GM19395 (cell line): Measurements from ENCODE around the gene DNAJC5G.

Source experiments
- ATAC-seq: cut with Tn5 transposase; IDR thresholded peaks from one replicate; pipeline ENCODE4 v1.9.1; 2021; ENCODE audit warnings: mild to moderate bottlenecking, moderate library complexity; ENCODE audit not compliant: unreplicated experiment

The DNAJC5G gene

GRCh38 chr2:27275211-27276150 is at the start of gene DNAJC5G:
TSS of gene DNAJC5G (plus strand) at chr2:27275433. CDS start at chr2:27276729, 1,296 bp downstream.
- ATAC-seq = no peak

- ATAC-seq = no peak
Measured at GRCh38 chr2:27225526-27225925, 49.7 kb upstream of the DNAJC5G start.

GRCh38 chr2:27227501-27227900 is 47.7 kb upstream of the DNAJC5G start:
- no peak for ATAC-seq

- no peak for ATAC-seq
Measured at GRCh38 chr2:27231921-27232320, 43.3 kb upstream of the DNAJC5G start.

- ATAC-seq = no peak
Measured at GRCh38 chr2:27233341-27233740, 41.9 kb upstream of the DNAJC5G start.

GRCh38 chr2:27236136-27236535 is 39.1 kb upstream of the DNAJC5G start:
- ATAC-seq = no peak

- no peak for ATAC-seq
Measured at GRCh38 chr2:27236626-27237025, 38.6 kb upstream of the DNAJC5G start.

GRCh38 chr2:27237341-27237945 is 37.8 kb upstream of the DNAJC5G start:
- no peak for ATAC-seq

GRCh38 chr2:27238976-27239375 is 36.3 kb upstream of the DNAJC5G start:
- no peak for ATAC-seq

GRCh38 chr2:27240406-27240805 is 34.8 kb upstream of the DNAJC5G start:
- ATAC-seq = no peak

GRCh38 chr2:27241761-27242613 is 33.2 kb upstream of the DNAJC5G start:
- ATAC-seq = no peak

- no peak for ATAC-seq
Measured at GRCh38 chr2:27242614-27242951, 32.6 kb upstream of the DNAJC5G start.

GRCh38 chr2:27243391-27244130 is 31.7 kb upstream of the DNAJC5G start:
- no peak for ATAC-seq

GRCh38 chr2:27245116-27245515 is 30.1 kb upstream of the DNAJC5G start:
- no peak for ATAC-seq

- no peak for ATAC-seq
Measured at GRCh38 chr2:27245626-27246025, 29.6 kb upstream of the DNAJC5G start.

GRCh38 chr2:27247893-27248292 is 27.3 kb upstream of the DNAJC5G start:
- ATAC-seq = no peak

GRCh38 chr2:27249159-27249890 is 25.9 kb upstream of the DNAJC5G start:
- ATAC-seq = no peak

GRCh38 chr2:27249891-27250651 is 25.2 kb upstream of the DNAJC5G start:
- no peak for ATAC-seq

- ATAC-seq = no peak
Measured at GRCh38 chr2:27250652-27251379, 24.4 kb upstream of the DNAJC5G start.
